Measurements from ENCODE around the gene RAX2. TPM values are rescaled to one million over a fixed set of nuclear protein-coding genes. Genes with fewer than 3 reads are reported as not detected.

Gene RAX2
- total and polyA plus RNA-seq, 2 of the 13 experiments (the other 11 are each of a cell fraction or from before 2014, with no cell fraction given): not detected

GRCh38 chr19:3762501-3763459, 9.2 kb downstream of the RAX2 start, which contains the start of gene MRPL54 (continued):
- TF ChIP-seq, protein P1, sequence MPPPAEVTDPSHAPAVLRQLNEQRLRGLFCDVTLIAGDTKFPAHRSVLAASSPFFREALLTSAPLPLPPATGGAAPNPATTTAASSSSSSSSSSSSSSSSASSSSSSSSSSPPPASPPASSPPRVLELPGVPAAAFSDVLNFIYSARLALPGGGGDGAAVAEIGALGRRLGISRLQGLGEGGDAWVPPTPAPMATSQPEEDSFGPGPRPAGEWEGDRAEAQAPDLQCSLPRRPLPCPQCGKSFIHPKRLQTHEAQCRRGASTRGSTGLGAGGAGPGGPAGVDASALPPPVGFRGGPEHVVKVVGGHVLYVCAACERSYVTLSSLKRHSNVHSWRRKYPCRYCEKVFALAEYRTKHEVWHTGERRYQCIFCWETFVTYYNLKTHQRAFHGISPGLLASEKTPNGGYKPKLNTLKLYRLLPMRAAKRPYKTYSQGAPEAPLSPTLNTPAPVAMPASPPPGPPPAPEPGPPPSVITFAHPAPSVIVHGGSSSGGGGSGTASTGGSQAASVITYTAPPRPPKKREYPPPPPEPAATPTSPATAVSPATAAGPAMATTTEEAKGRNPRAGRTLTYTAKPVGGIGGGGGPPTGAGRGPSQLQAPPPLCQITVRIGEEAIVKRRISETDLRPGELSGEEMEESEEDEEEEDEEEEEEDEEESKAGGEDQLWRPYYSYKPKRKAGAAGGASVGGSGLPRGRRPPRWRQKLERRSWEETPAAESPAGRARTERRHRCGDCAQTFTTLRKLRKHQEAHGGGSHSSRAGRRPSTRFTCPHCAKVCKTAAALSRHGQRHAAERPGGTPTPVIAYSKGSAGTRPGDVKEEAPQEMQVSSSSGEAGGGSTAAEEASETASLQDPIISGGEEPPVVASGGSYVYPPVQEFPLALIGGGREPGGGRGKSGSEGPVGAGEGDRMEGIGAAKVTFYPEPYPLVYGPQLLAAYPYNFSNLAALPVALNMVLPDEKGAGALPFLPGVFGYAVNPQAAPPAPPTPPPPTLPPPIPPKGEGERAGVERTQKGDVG (CRISPR knock-in tag; IDR thresholded peaks at IDR 0.05; ENCODE audit: borderline replicate concordance): no peak
- TF ChIP-seq ZBTB3 (CRISPR knock-in tag; IDR thresholded peaks at IDR 0.05; ENCODE audit: borderline replicate concordance, low read depth) (no peak), CBX2 (IDR thresholded peaks at IDR 0.05; ENCODE audit: low read depth, low read length) (no peak), CBX2 (CRISPR knock-in tag; IDR thresholded peaks at IDR 0.05; ENCODE audit: low read depth) (no peak), GTF3A (CRISPR knock-in tag; conservative IDR thresholded peaks at IDR 0.05) (no peak), MXD3 (CRISPR knock-in tag; IDR thresholded peaks at IDR 0.05) (peak; percentile 53; the same call in 1 of the 2 replicates), DBP (CRISPR knock-in tag; IDR thresholded peaks at IDR 0.05; ENCODE audit: not compliant biosample characterization) (no peak), HOXD1 (CRISPR knock-in tag; IDR thresholded peaks at IDR 0.05) (no peak), CENPT (CRISPR knock-in tag; IDR thresholded peaks at IDR 0.05; ENCODE audit: low read depth) (no peak), ARNT2 (CRISPR knock-in tag; IDR thresholded peaks at IDR 0.05; ENCODE audit: low read depth) (no peak), ZSCAN9 (CRISPR knock-in tag; IDR thresholded peaks at IDR 0.05; ENCODE audit: borderline replicate concordance) (0 out of 2 replicates have a peak, but pooled peaks have one; percentile 28), TAF1 (CRISPR knock-in tag; IDR thresholded peaks at IDR 0.05) (peak; percentile 84), THAP9 (CRISPR knock-in tag; IDR thresholded peaks at IDR 0.05; ENCODE audit: borderline replicate concordance) (peak; percentile 98), TBX3 (IDR thresholded peaks at IDR 0.05; ENCODE audit: borderline replicate concordance) (peak; percentile 55; the same call in 1 of the 2 replicates), ZNF768 (CRISPR knock-in tag; IDR thresholded peaks at IDR 0.05) (peak; percentile 53; the same call in 1 of the 2 replicates), ZFYVE20 (CRISPR knock-in tag; IDR thresholded peaks at IDR 0.05; ENCODE audit: borderline replicate concordance, low read depth) (no peak), ZFX (CRISPR knock-in tag; IDR thresholded peaks at IDR 0.05; ENCODE audit: low read depth) (peak; percentile 75), IRF9 (CRISPR knock-in tag; IDR thresholded peaks at IDR 0.05; ENCODE audit: borderline replicate concordance) (no peak), FOSL2 (CRISPR knock-in tag; IDR thresholded peaks at IDR 0.05) (peak; percentile 44; the same call in 1 of the 2 replicates), ESRRA (CRISPR knock-in tag; IDR thresholded peaks at IDR 0.05; ENCODE audit: low read depth) (no peak)
